HCT116 (cell line): ENCODE results near the gene TRERF1. TPM values are rescaled to one million over a fixed set of nuclear protein-coding genes. Genes with fewer than 3 reads are reported as not detected.

Experiments
- ATAC-seq: fragments of 200-7000 bp; cut with Tn5 transposase; 2 replicates; pipeline ENCODE4 v1.9.1; 2020; ENCODE audit warnings: mild to moderate bottlenecking, moderate library complexity
- BruUV-seq: library from RNA; stranded (reverse); fragments of 400-500 nt; replicated peaks from 2 replicates; lab custom pipeline; 2021; lab: Mats Ljungman, UMichigan
- CTCF ChIA-PET: fragments of 300-600 bp; sonication (Branson Sonifier 250); formaldehyde crosslinking; loops from one replicate; lab custom pipeline; 2021; ENCODE audit warnings: antibody characterized with exemption; lab: Charles Lee
- POLR2A ChIA-PET: fragments of 300-600, 350-600 bp; sonication (Branson Sonifier 250); formaldehyde crosslinking; loops from one replicate; lab custom pipeline; 2021; ENCODE audit warnings: antibody characterized with exemption; lab: Charles Lee
- RAD21 ChIA-PET, 2 experiments: fragments of 300-600 bp; sonication (Branson Sonifier 250); formaldehyde crosslinking; loops; one replicate each; lab custom pipeline; 2023; ENCODE audit warnings: low total read pairs in 2 of 2; ENCODE audit not compliant: uncharacterized antibody in 2 of 2, unreplicated experiment in 2 of 2, low non-redundant PET in 1 of 2; lab: Charles Lee
- DNase-seq: peaks from one replicate; pipeline ENCODE4 v3.0.0-alpha.2; 2010; ENCODE audit warnings: low read depth, low spot score
- H2AFZ ChIP-seq: fragments of 200-600 bp; shearing (Covaris generic), sonication (generic); 2 replicates; pipeline ENCODE4 v1.6.1; 2017; ENCODE audit warnings: low read depth, mixed run types, mixed read lengths, antibody characterized with exemption, low read length; ENCODE audit not compliant: poor library complexity, severe bottlenecking
- H3K27ac ChIP-seq: 2 replicates; pipeline ENCODE4 v1.5.1; 2012; ENCODE audit warnings: low read depth, low read length
- H3K27me3 ChIP-seq: fragments of 200-600 bp; sonication (generic); 2 replicates; pipeline ENCODE4 v1.6.1; 2016; ENCODE audit warnings: mixed run types, low read length, mixed read lengths; ENCODE audit not compliant: insufficient read depth
- H3K36me3 ChIP-seq, 2 experiments: fragments of 200-500 bp in 1 of 2; fragments of 200-600 bp in 1 of 2; sonication (Bioruptor generic) in 1 of 2; sonication (generic) in 1 of 2; 2 replicates each; pipeline versions ENCODE4 v1.5.1 to v1.6.1; 2014 to 2016; ENCODE audit warnings: low read length in 2 of 2, inconsistent platforms in 1 of 2, mixed read lengths in 1 of 2, mixed run types in 1 of 2; ENCODE audit not compliant: insufficient read depth in 2 of 2, control insufficient read depth in 1 of 2
- H3K4me1 ChIP-seq, 2 experiments: fragments of 200-600 bp in 1 of 2; sonication (generic) in 1 of 2; 2 replicates each; pipeline versions ENCODE4 v1.5.1 to v1.6.1; 2012 to 2017; ENCODE audit warnings: low read length in 2 of 2, inconsistent platforms in 1 of 2, mild to moderate bottlenecking in 1 of 2, mixed read lengths in 1 of 2, mixed run types in 1 of 2, moderate library complexity in 1 of 2; ENCODE audit not compliant: insufficient read depth in 2 of 2, control insufficient read depth in 1 of 2
- H3K4me2 ChIP-seq: fragments of 200-600 bp; sonication (generic); 2 replicates; pipeline ENCODE4 v1.6.1; 2017; ENCODE audit warnings: mixed run types, low read length, mixed read lengths
- H3K4me3 ChIP-seq, 2 experiments: fragments of 200-600 bp in 1 of 2; sonication (generic) in 1 of 2; replicated peaks in 1 of 2; 2 replicates each; pipeline ENCODE4 v1.5.1; 2011 to 2016; ENCODE audit warnings: low read length in 2 of 2, control low read depth in 1 of 2, low read depth in 1 of 2, mild to moderate bottlenecking in 1 of 2, mixed read lengths in 1 of 2, mixed run types in 1 of 2
- H3K79me2 ChIP-seq: fragments of 200-600 bp; sonication (generic); 2 replicates; pipeline ENCODE4 v1.6.1; 2017; ENCODE audit warnings: mild to moderate bottlenecking, mixed run types, low read length, moderate library complexity, mixed read lengths; ENCODE audit not compliant: insufficient read depth
- H3K9ac ChIP-seq: fragments of 200-600 bp; sonication (generic); 2 replicates; pipeline ENCODE4 v1.6.1; 2016; ENCODE audit warnings: low read length, mixed read lengths
- H3K9me2 ChIP-seq: fragments of 200-600 bp; sonication (generic), shearing (Covaris generic); 2 replicates; pipeline ENCODE4 v1.6.1; 2017; ENCODE audit warnings: mixed run types, mild to moderate bottlenecking, moderate library complexity; ENCODE audit not compliant: insufficient read depth
- H3K9me3 ChIP-seq, 2 experiments: fragments of 200-500 bp in 1 of 2; fragments of 200-600 bp in 1 of 2; sonication (Bioruptor generic) in 1 of 2; sonication (generic) in 1 of 2; 2 replicates each; pipeline ENCODE4 v1.6.1; 2014 to 2017; ENCODE audit warnings: low read length in 2 of 2, mixed read lengths in 2 of 2, inconsistent platforms in 1 of 2, low read depth in 1 of 2, mild to moderate bottlenecking in 1 of 2, mixed run types in 1 of 2, moderate library complexity in 1 of 2; ENCODE audit not compliant: control insufficient read depth in 1 of 2, insufficient read depth in 1 of 2
- H4K20me1 ChIP-seq: fragments of 200-600 bp; sonication (generic), shearing (Covaris generic); 2 replicates; pipeline ENCODE4 v1.6.1; 2017; ENCODE audit warnings: mixed run types, mild to moderate bottlenecking, moderate library complexity; ENCODE audit not compliant: insufficient read depth
- CBX3 ChIP-seq: IDR thresholded peaks from 2 replicates; pipeline ENCODE4 v1.6.1; 2012; ENCODE audit warnings: low read depth
- CEBPB ChIP-seq: IDR thresholded peaks from 2 replicates; pipeline ENCODE4 v1.6.1; 2012; ENCODE audit warnings: low read depth
- ELF1 ChIP-seq: IDR thresholded peaks from 2 replicates; pipeline ENCODE4 v1.6.1; 2012; ENCODE audit warnings: low read depth, borderline replicate concordance
- FOSL1 ChIP-seq: IDR thresholded peaks from 2 replicates; pipeline ENCODE4 v1.6.1; 2012; ENCODE audit warnings: low read depth
- POLR2A ChIP-seq: IDR thresholded peaks from 2 replicates; pipeline ENCODE4 v1.7.0; 2011; ENCODE audit warnings: borderline replicate concordance; ENCODE audit not compliant: insufficient read depth, insufficient read length; ENCODE audit errors: extremely low read depth
- POLR2AphosphoS5 ChIP-seq: IDR thresholded peaks from 2 replicates; pipeline ENCODE4 v1.6.1; 2011; ENCODE audit warnings: mild to moderate bottlenecking, low read depth, low read length, moderate library complexity
- REST ChIP-seq: IDR thresholded peaks from 2 replicates; pipeline ENCODE4 v1.6.1; 2012; ENCODE audit warnings: low read depth
- SP1 ChIP-seq: IDR thresholded peaks from 2 replicates; pipeline ENCODE4 v1.6.1; 2012; ENCODE audit warnings: low read depth
- SRF ChIP-seq: IDR thresholded peaks from 2 replicates; pipeline ENCODE4 v1.6.1; 2012; ENCODE audit warnings: low read depth
- TCF7L2 ChIP-seq: IDR thresholded peaks from 2 replicates; pipeline ENCODE4 v1.7.0; 2011; ENCODE audit warnings: borderline replicate concordance, inconsistent platforms; ENCODE audit not compliant: insufficient read depth, insufficient read length; ENCODE audit errors: extremely low read depth
- YY1 ChIP-seq: IDR thresholded peaks from 2 replicates; pipeline ENCODE4 v1.6.1; 2011; ENCODE audit warnings: low read length, low read depth, moderate library complexity, mild to moderate bottlenecking; ENCODE audit not compliant: insufficient replicate concordance; ENCODE audit errors: extremely low read depth
- ZBTB33 ChIP-seq: IDR thresholded peaks from 2 replicates; pipeline ENCODE4 v1.6.1; 2011; ENCODE audit warnings: mild to moderate bottlenecking, low read length, moderate library complexity; ENCODE audit not compliant: insufficient replicate concordance; ENCODE audit errors: extremely low read depth
- ZNF274 ChIP-seq: fragments of 200-500 bp; sonication (Bioruptor generic); IDR thresholded peaks from 2 replicates; pipeline ENCODE4 v1.6.1; 2014; ENCODE audit warnings: mild to moderate bottlenecking, low read depth, low read length, inconsistent platforms
- intact Hi-C: fragments of 100-400 bp; cut with micrococcal nuclease; formaldehyde crosslinking; loops from 2 replicates; pipeline ENCODE4 v1.10.0; 2022
- total RNA-seq: library from RNA; stranded (reverse); gene quantifications from one replicate; pipeline ENCODE4 v1.2.1, GENCODE V29; 2021; ENCODE audit not compliant: unreplicated experiment

TRERF1 gene
- total RNA-seq, 1 experiment from 2014 or later, result 12.4 TPM

GRCh38 chr6:42236682-42237473, 214.8 kb downstream of the TRERF1 start:
- H3K27ac ChIP-seq, result no peak overlapping the region
- no peak for ATAC-seq
- H3K9me2 ChIP-seq, result no peaks in the 10 kb centered on the region
- BruUV-seq, result no TSS peak
- ChIA-PET RAD21 (no interaction called here), CTCF (no interaction called here), POLR2A (no interaction called here)
- H4K20me1 ChIP-seq, result no peaks in the 10 kb centered on the region
- peaks cover 17 to 22% of the 10 kb centered on the region in 2 experiments for H3K4me1 ChIP-seq
- 0 out of 4 replicates have a peak, but pooled peaks cover 0 to under 1% of the 10 kb centered on the region in 2 experiments for H3K36me3 ChIP-seq
- no peak for DNase-seq
- no peak overlapping the region for H3K4me3 ChIP-seq
- intact Hi-C loops, result no loop called here
- H3K4me2 ChIP-seq, result no peak overlapping the region
- no peaks in the 10 kb centered on the region for H3K9me3 ChIP-seq
- H3K79me2 ChIP-seq, result no peaks in the 10 kb centered on the region
- no peak for TF ChIP-seq POLR2A
- no peak for TF ChIP-seq SP1
- no peak for TF ChIP-seq POLR2AphosphoS5
- no peak for TF ChIP-seq ELF1
- no peak for TF ChIP-seq CEBPB
- TF ChIP-seq CBX3, result no peak
- TF ChIP-seq YY1, result no peak
- no peak for TF ChIP-seq SRF
- TF ChIP-seq ZNF274, result no peak
- H2AFZ ChIP-seq, result no peak overlapping the region
- no peak overlapping the region for H3K9ac ChIP-seq
- H3K27me3 ChIP-seq, result no peaks in the 10 kb centered on the region

- no peak for ATAC-seq
- Histone ChIP-seq H3K27me3 (no peaks in the 10 kb centered on the region), H3K9ac (no peak overlapping the region), H3K4me3 (no peak overlapping the region), H3K4me1 (peaks cover 17 to 22% of the 10 kb centered on the region in 2 experiments), H3K9me2 (no peaks in the 10 kb centered on the region), H3K79me2 (no peaks in the 10 kb centered on the region), H3K4me2 (no peak overlapping the region), H4K20me1 (no peaks in the 10 kb centered on the region), H3K27ac (no peak overlapping the region), H2AFZ (no peak overlapping the region), H3K9me3 (no peaks in the 10 kb centered on the region), H3K36me3 (no peaks in the 10 kb centered on the region)
- DNase-seq, result no peak
- intact Hi-C loops, result no loop called here
- ChIA-PET RAD21 (no interaction called here), CTCF (no interaction called here)
- TF ChIP-seq SRF, result no peak
- TF ChIP-seq FOSL1, result no peak
- no peak for TF ChIP-seq CEBPB
- TF ChIP-seq TCF7L2, result no peak
- TF ChIP-seq ZBTB33, result no peak
- TF ChIP-seq REST, result no peak
- TF ChIP-seq, all 23 proteins: peak for 0
- no TSS peak for BruUV-seq
- POLR2A ChIA-PET, result no interaction called here
These were observed 215.7 kb downstream of the TRERF1 start for GRCh38 chr6:42236030-42236429.
